Endothelial cell (in vitro differentiated cells): Measurements from ENCODE around the gene CTDNEP1. TPM values are rescaled to one million over a fixed set of nuclear protein-coding genes. Genes with fewer than 3 reads are reported as not detected.

Experiments
- DNase-seq: peaks from one replicate; pipeline ENCODE4 v3.0.0; 2021; ENCODE audit warnings: low spot score
- H3K27ac Mint-ChIP-seq: one replicate; pipeline ENCODE4 v1.8.0; 2021; ENCODE audit warnings: mixed read lengths, inconsistent platforms; ENCODE audit not compliant: unreplicated experiment
- H3K27me3 Mint-ChIP-seq: one replicate; pipeline ENCODE4 v1.8.0; 2021; ENCODE audit warnings: mild to moderate bottlenecking, moderate library complexity, mixed read lengths, inconsistent platforms; ENCODE audit not compliant: unreplicated experiment
- H3K36me3 Mint-ChIP-seq: one replicate; pipeline ENCODE4 v1.8.0; 2021; ENCODE audit warnings: mild to moderate bottlenecking, low read depth, mixed read lengths, inconsistent platforms; ENCODE audit not compliant: unreplicated experiment
- H3K4me1 Mint-ChIP-seq: one replicate; pipeline ENCODE4 v1.8.0; 2021; ENCODE audit warnings: mild to moderate bottlenecking, mixed read lengths, inconsistent platforms; ENCODE audit not compliant: unreplicated experiment
- H3K4me3 Mint-ChIP-seq: one replicate; pipeline ENCODE4 v1.8.0; 2021; ENCODE audit warnings: mild to moderate bottlenecking, mixed read lengths, inconsistent platforms; ENCODE audit not compliant: unreplicated experiment
- H3K9me3 Mint-ChIP-seq: one replicate; pipeline ENCODE4 v1.8.0; 2021; ENCODE audit warnings: mixed read lengths, inconsistent platforms; ENCODE audit not compliant: unreplicated experiment
- total RNA-seq: library from RNA; stranded (reverse); fragmentation: NEBNext Ultra II Directional; extraction: Animal tissue kit (Norgen Biotek cat#: 25700); gene quantifications from one replicate; pipeline ENCODE4 v1.2.1, GENCODE V29; 2021; ENCODE audit not compliant: unreplicated experiment
- TF ChIP-seq, protein P1 (sequence below): fragments of 200-600 bp; sonication (generic); IDR thresholded peaks from one replicate; pipeline ENCODE4 v1.5.0; 2021; ENCODE audit warnings: antibody characterized with exemption; ENCODE audit not compliant: unreplicated experiment

CTDNEP1 gene
- total RNA-seq, 1 donor from 2014 or later: 148 TPM

- peaks cover 39% of the 10 kb centered on the region for H3K27me3 Mint-ChIP-seq
- peaks cover 8% of the 10 kb centered on the region for H3K36me3 Mint-ChIP-seq
- DNase-seq: no peak
- H3K9me3 Mint-ChIP-seq: no peaks in the 10 kb centered on the region
- peak overlapping the region; percentile 100 for H3K27ac Mint-ChIP-seq
- peaks cover 61% of the 10 kb centered on the region for H3K4me1 Mint-ChIP-seq
- TF ChIP-seq, protein P1, sequence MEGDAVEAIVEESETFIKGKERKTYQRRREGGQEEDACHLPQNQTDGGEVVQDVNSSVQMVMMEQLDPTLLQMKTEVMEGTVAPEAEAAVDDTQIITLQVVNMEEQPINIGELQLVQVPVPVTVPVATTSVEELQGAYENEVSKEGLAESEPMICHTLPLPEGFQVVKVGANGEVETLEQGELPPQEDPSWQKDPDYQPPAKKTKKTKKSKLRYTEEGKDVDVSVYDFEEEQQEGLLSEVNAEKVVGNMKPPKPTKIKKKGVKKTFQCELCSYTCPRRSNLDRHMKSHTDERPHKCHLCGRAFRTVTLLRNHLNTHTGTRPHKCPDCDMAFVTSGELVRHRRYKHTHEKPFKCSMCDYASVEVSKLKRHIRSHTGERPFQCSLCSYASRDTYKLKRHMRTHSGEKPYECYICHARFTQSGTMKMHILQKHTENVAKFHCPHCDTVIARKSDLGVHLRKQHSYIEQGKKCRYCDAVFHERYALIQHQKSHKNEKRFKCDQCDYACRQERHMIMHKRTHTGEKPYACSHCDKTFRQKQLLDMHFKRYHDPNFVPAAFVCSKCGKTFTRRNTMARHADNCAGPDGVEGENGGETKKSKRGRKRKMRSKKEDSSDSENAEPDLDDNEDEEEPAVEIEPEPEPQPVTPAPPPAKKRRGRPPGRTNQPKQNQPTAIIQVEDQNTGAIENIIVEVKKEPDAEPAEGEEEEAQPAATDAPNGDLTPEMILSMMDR: no peak
- peak overlapping the region; percentile 92 for H3K4me3 Mint-ChIP-seq
These were observed 35.8 kb downstream of the CTDNEP1 start for GRCh38 chr17:7215652-7216180.

DNA sequence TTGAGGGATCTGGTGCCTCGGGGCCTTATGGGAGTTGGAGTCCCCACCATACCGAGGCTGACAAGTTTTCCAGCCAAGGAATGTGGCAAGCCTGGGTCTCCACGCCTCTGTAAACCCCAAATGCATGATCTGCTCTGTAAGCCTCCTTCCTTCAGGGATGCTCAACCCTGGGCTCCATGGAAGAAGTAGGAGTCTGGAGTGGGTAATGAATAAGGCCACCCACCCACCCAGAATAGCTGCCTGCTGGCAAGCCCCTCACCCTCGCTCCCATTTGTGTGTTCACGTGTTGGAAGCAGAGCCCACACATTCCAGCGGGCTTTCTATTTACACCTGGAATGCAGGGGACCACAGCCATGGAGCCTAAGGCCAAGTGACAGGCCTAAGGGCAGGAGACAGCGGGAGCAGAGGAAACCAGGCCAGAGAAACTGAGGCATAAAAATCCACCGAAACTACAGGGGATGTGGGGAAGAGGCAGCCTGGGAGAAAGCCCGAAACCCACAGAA lies 36.3 kb downstream of the CTDNEP1 start:
- H3K4me1 Mint-ChIP-seq: peaks cover 57% of the 10 kb centered on the region

GRCh38 chr17:7214300-7215135 lies 37.0 kb downstream of the CTDNEP1 start:
- Mint-ChIP-seq H3K4me3 (peak overlapping the region; percentile 92), H3K4me1 (peaks cover 55% of the 10 kb centered on the region), H3K27ac (peak overlapping the region; percentile 100), H3K9me3 (no peaks in the 10 kb centered on the region), H3K27me3 (peaks cover 34% of the 10 kb centered on the region), H3K36me3 (peaks cover 8% of the 10 kb centered on the region)
- TF ChIP-seq, protein P1: no peak
- peak; percentile 100 for DNase-seq

More for the DNA sequence above, 36.3 kb downstream of the CTDNEP1 start:
- Mint-ChIP-seq H3K27me3 (peaks cover 34% of the 10 kb centered on the region), H3K27ac (peak overlapping the region; percentile 100), H3K9me3 (no peaks in the 10 kb centered on the region), H3K4me3 (peak overlapping the region; percentile 92), H3K36me3 (peaks cover 8% of the 10 kb centered on the region)
- TF ChIP-seq, protein P1: no peak
- no peak for DNase-seq

DNA sequence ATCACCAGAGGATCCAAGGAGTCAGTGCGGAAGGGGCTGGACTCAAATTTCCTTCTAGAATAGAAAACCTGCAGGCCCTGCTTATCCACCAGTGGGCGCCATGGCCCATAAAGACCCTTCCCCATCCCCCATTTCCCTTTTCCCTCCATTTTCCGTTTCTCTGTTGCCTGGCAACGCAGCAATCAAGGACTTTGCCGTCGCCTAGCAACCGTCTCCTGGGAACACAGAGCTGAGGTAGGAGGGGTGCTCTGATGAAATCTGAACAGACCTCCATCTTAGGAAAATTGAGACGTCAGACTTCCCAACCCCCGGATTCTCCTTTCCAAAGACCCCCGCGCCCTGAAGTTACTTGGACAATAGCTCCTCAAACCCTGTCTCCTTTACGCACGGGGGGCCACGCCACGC lies 37.6 kb downstream of the CTDNEP1 start:
- TF ChIP-seq, protein P1: peak; percentile 72
- H3K4me1 Mint-ChIP-seq: peaks cover 52% of the 10 kb centered on the region
- DNase-seq: peak; percentile 92
- no peaks in the 10 kb centered on the region for H3K9me3 Mint-ChIP-seq
- H3K27me3 Mint-ChIP-seq: peaks cover 29% of the 10 kb centered on the region
- H3K27ac Mint-ChIP-seq: peak overlapping the region; percentile 100
- peaks cover 8% of the 10 kb centered on the region for H3K36me3 Mint-ChIP-seq
- peak overlapping the region; percentile 92 for H3K4me3 Mint-ChIP-seq
